ENCODE results near the gene BLZF1.

GRCh38 chr1:169339773-169340172, 28.2 kb upstream of the BLZF1 start:
- TF ChIP-seq CTCF (IDR thresholded peaks at IDR 0.05) (no peak), POLR2A (IDR thresholded peaks at IDR 0.05) (no peak)

All from esophagus squamous epithelium (tissue), 4 donors.